Kidney glomerular epithelial cell (primary cell): ENCODE measurements around the gene PBX4.
"Not testable (repeated sequence)": the region's sequence is repeated elsewhere in the genome, so short reads cannot be mapped to it uniquely, and the experiment has no call there.

Experiments used
- DNase-seq: peaks from one replicate; lab custom pipeline; 2025; lab: John Stamatoyannopoulos, UW

Gene PBX4

DNA sequence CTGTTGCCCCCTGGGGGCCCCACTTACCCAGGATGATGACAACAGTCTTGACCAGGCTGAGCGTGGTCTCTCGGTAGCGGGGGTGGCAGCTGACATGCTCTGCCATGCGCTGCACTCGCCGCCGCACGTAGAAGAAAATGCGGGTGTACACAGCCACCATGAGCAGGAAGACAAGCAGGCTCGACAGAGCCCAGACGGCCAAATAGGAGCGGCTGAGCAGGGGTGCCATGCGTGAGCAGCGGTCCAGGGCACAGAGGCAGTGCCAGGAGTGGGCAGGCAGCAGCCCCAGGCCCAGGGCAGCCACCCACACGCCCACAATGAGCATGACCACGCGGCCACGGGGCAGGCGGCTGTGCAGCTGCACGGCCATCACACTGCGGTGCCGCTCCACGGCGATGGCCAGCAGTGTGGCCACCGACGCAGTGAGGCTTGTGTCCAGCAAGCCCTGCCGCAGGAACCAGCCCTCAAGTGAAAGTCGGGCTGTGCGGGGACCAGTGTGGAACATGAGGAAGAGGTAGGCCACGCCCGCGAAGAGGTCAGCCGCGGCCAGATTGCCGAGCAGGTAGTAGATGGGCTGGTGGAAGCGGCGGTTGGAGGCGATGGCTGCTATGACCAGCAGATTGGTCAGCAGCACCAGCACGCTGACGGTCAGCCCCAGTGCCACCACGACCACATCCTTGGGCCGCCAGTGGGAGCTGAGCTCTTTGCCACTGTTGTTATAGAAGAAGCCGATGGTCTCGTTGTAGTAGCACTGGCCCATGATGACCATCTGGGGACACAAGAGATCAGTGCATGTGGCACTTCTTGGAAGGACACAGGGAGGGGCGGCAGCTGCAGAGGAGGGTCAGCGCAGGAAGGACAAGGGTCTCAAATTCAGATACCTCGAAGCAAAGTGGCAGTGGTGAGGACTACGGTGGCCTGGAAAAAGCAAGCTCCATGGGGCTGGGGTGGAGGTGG, 8.3 kb upstream of the PBX4 start:
- no peak for DNase-seq

GRCh38 chr19:19624032-19624570, 5.6 kb upstream of the PBX4 start:
- no peak for DNase-seq

GRCh38 chr19:19623383-19623782, 4.9 kb upstream of the PBX4 start:
- no peak for DNase-seq

DNA sequence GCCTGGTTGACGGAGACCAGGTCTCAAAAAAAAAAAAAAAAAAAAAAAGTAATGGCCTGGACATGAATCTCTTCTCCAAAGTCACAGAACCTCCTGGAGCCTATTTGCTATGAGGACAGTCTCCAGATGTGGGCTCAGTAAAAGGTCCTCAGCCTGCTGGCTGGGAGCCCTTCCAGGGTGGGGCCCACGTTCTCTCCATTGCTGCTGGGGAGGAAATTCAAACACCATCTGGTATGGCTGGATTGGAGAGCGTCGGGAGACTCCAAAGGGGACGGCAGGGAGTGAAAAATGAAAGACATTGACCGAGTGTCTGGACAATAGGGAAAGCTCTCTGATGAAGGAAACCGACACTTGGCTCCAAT, 1.3 kb upstream of the PBX4 start:
- no peak for DNase-seq

GRCh38 chr19:19619181-19619848, 828 bp upstream of the PBX4 start:
- DNase-seq = no peak

DNA sequence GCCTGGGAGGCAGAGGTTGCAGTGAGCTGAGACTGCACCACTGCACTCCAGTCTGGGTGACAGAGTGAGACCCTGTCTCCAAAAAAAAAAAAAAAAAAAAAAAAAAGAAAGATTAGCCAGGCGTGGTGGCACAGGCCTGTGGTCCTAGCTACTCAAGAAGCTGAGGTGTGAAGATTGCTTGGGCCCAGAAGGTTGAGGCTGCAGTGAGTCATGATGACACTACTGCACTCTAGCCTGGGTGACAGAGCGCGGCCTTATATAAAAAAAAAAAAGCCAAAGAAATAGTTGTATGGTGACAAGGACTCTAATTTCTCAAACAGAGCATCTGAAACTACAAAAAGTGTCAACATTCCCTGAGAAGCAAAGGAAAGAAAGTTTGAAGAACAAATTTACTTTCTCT, 3.4 kb downstream of the PBX4 start:
- DNase-seq = peak; percentile 4

GRCh38 chr19:19613506-19613905, 5.0 kb downstream of the PBX4 start:
- peak; percentile 28 for DNase-seq

DNA sequence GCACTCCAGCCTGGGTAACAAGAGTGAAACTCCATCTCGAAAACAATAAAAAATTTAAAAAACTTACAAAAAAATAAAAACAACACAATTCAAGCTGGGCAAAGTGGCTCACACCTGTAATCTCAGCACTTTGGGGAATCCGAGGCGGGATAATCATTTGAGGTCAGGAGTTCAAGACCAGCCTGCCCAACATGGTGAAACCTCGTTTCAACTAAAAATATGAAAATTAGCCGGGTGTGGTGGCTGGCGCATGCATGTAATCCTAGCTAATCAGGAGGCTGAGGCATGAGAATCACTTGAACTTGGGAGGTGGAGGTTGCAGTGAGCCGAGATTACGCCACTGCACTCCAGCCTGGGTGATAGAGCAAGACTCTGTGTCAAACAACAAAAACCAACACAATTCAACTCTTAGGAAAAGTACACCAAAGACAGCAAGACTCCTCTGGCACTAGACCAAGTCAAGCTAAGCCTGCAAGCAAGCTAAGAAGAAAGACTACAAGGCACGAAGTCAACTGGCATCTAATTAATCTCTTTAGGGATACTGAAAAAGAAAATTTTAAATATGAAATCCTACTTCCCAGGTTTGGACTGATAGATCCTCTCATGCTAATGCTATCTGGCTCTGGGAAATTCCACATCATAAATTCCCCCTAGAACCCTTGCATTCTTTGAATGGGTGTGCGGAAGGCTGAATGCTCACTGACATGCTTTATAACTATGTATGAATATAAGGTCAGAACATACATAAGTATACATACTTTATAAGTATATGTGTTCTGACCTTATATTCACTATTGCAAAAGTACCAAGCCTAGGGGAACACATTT, 7.9 kb downstream of the PBX4 start:
- no peak for DNase-seq

- not testable (repeated sequence) for DNase-seq
These were observed 11.8 kb downstream of the PBX4 start for GRCh38 chr19:19606686-19607085.

- no peak for DNase-seq
These were observed 12.5 kb downstream of the PBX4 start for GRCh38 chr19:19606021-19606420.

- no peak for DNase-seq
These were observed 15.7 kb downstream of the PBX4 start for GRCh38 chr19:19602713-19603324.

DNA sequence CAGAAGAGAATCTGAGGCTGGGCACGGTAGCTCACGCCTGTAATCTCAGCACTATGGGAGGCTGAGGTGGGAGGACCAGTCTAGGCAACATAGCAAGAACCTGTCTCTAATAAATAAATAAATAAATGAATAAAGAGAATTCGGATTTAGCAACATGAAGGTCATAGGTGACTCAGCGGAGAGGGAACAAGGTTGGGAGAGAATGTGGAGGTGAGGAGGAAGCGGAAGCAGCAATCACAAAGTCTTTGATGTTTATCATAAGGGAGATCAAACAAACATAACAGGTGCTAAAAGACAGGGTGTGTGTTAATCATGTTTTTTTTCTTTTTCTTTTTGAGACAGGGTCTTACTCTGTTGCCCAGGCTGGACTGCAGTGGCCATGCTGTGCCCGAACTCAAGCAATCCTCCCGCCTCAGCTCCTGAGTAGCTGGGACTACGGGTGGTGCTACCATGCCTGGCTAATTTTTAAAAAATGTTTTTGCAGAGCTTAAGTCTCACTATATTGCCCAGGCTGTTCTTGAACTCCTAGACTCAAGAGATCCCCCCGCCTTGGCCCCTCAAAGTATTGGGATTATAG, 16.3 kb downstream of the PBX4 start:
- DNase-seq = no peak

GRCh38 chr19:19600793-19601330, 17.6 kb downstream of the PBX4 start:
- DNase-seq = no peak

- DNase-seq = not testable (repeated sequence)
These were observed 19.6 kb downstream of the PBX4 start for GRCh38 chr19:19598728-19599451.

DNA sequence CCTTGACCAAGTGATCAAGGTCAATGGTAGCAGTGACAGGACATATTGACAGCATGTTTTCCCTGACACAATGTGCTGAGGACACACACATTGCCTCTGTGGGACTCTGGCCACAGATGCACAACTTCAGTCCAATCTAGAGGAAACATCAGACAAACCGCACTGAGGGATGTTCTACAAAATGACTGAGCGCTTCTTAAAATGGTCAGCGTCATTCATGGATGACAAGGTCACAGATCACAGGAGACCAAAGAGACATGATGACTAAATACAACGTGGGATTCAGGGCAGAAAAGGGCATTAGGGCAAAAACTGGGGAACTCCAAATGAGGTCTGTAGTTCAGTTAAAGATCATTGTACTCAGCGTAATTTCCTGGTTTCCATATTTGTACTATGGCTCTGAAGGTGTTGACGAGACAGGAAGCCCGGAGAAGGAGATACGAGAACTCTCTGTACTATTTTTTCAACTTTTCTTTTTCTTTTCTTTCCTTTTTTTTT, 20.6 kb downstream of the PBX4 start:
- no peak for DNase-seq

GRCh38 chr19:19595171-19595701, 23.3 kb downstream of the PBX4 start:
- DNase-seq = no peak

DNA sequence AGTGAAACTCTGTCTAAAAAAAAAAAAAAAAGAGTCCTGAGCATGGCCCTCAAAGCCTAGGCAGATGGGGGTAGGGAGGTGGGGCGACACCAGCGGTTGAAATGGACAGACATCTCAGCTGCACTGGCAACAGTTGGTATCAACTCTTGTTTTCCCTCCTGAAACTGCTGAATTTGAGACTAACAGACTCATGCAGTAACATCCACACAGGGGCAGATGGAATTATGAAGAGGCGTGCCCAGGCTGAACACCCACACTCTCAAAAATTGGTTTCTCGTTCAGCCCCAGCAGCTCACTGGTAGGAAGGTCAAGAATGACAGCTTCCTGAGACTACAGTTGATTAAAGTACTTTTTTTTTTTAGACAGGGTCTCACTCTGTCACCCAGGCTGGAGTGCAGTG, 24.1 kb downstream of the PBX4 start:
- no peak for DNase-seq

GRCh38 chr19:19592690-19593089, 25.8 kb downstream of the PBX4 start:
- no peak for DNase-seq

- DNase-seq = peak; percentile 71
These were observed 27.2 kb downstream of the PBX4 start for GRCh38 chr19:19591133-19591825.
